HUES64 (cell line): ENCODE results near the gene SIAE.

Source experiments
- H3K27ac ChIP-seq: 2 replicates; pipeline ENCODE4 v1.7.0; 2013; ENCODE audit warnings: low read depth, low read length, inconsistent platforms
- H3K27me3 ChIP-seq: 2 replicates; pipeline ENCODE4 v1.6.1; 2013; ENCODE audit warnings: mild to moderate bottlenecking, low read length; ENCODE audit not compliant: insufficient read depth
- H3K36me3 ChIP-seq: 2 replicates; pipeline ENCODE4 v1.6.1; 2013; ENCODE audit warnings: mild to moderate bottlenecking, low read length; ENCODE audit not compliant: insufficient read depth
- H3K4me1 ChIP-seq: 2 replicates; pipeline ENCODE4 v1.6.1; 2013; ENCODE audit warnings: mild to moderate bottlenecking, low read length, moderate library complexity; ENCODE audit not compliant: insufficient read depth
- H3K4me3 ChIP-seq: 2 replicates; pipeline ENCODE4 v1.5.1; 2013; ENCODE audit warnings: mild to moderate bottlenecking, low read length, moderate library complexity
- H3K9ac ChIP-seq: 2 replicates; pipeline ENCODE4 v1.6.1; 2013; ENCODE audit warnings: mild to moderate bottlenecking, low read depth, low read length
- H3K9me3 ChIP-seq: 2 replicates; pipeline ENCODE4 v1.6.1; 2013; ENCODE audit warnings: low read depth, low read length; ENCODE audit not compliant: insufficient read depth
- WGBS: fragments of 150-250, 120-280 bp; methylation state at CpG from one replicate; pipeline ENCODE4 v1.1.7; 2013; ENCODE audit warnings: missing lambda C conversion rate; 5-methylcytosine and 5-hydroxymethylcytosine counted together

Gene SIAE

GRCh38 chr11:124600621-124601320 lies 72.8 kb downstream of the SIAE start:
- peaks cover 10% of the 10 kb centered on the region; the same call in 1 of the 2 replicates for H3K4me1 ChIP-seq
- H3K9me3 ChIP-seq, result no peaks in the 10 kb centered on the region
- no peak overlapping the region for H3K4me3 ChIP-seq
- no peak overlapping the region for H3K9ac ChIP-seq
- no peak overlapping the region for H3K27ac ChIP-seq
- no peaks in the 10 kb centered on the region for H3K36me3 ChIP-seq
- H3K27me3 ChIP-seq, result no peaks in the 10 kb centered on the region
- 40% methylated on average over 3 of the region's 5 CpGs for WGBS

GRCh38 chr11:124597626-124598025 lies 75.9 kb downstream of the SIAE start:
- Histone ChIP-seq H3K9me3 (no peaks in the 10 kb centered on the region), H3K4me1 (peaks cover 10% of the 10 kb centered on the region; the same call in 1 of the 2 replicates), H3K9ac (no peak overlapping the region), H3K4me3 (no peak overlapping the region), H3K27ac (no peak overlapping the region), H3K36me3 (no peaks in the 10 kb centered on the region), H3K27me3 (no peaks in the 10 kb centered on the region)

GRCh38 chr11:124595302-124595701 lies 78.2 kb downstream of the SIAE start:
- H3K4me1 ChIP-seq, result no peaks in the 10 kb centered on the region
- no peaks in the 10 kb centered on the region for H3K36me3 ChIP-seq
- H3K27ac ChIP-seq, result no peak overlapping the region
- H3K9me3 ChIP-seq, result no peaks in the 10 kb centered on the region
- no peaks in the 10 kb centered on the region for H3K27me3 ChIP-seq
- H3K9ac ChIP-seq, result no peak overlapping the region
- 91% methylated on average over 3 of the region's 3 CpGs for WGBS
- no peak overlapping the region for H3K4me3 ChIP-seq

- Histone ChIP-seq H3K4me1 (no peaks in the 10 kb centered on the region), H3K9me3 (no peaks in the 10 kb centered on the region), H3K27me3 (no peaks in the 10 kb centered on the region), H3K9ac (no peak overlapping the region), H3K4me3 (no peak overlapping the region), H3K36me3 (no peaks in the 10 kb centered on the region), H3K27ac (no peak overlapping the region)
- WGBS, result 94% methylated on average over 4 of the region's 6 CpGs
Observed at GRCh38 chr11:124592627-124593026, 80.9 kb downstream of the SIAE start.

GRCh38 chr11:124591430-124591829 lies 82.1 kb downstream of the SIAE start:
- H3K27ac ChIP-seq, result no peak overlapping the region
- no peaks in the 10 kb centered on the region for H3K36me3 ChIP-seq
- no peak overlapping the region for H3K4me3 ChIP-seq
- no peaks in the 10 kb centered on the region for H3K4me1 ChIP-seq
- H3K9me3 ChIP-seq, result no peaks in the 10 kb centered on the region
- no peak overlapping the region for H3K9ac ChIP-seq
- no peaks in the 10 kb centered on the region for H3K27me3 ChIP-seq
- WGBS, result 92% methylated on average over 2 of the region's 2 CpGs

- H3K9ac ChIP-seq, result no peak overlapping the region
- H3K27ac ChIP-seq, result no peak overlapping the region
- H3K9me3 ChIP-seq, result no peaks in the 10 kb centered on the region
- no peaks in the 10 kb centered on the region; the same call in 1 of the 2 replicates for H3K4me1 ChIP-seq
- H3K4me3 ChIP-seq, result no peak overlapping the region
- H3K27me3 ChIP-seq, result no peaks in the 10 kb centered on the region
- WGBS, result 60% methylated on average over 3 of the region's 3 CpGs
- no peaks in the 10 kb centered on the region for H3K36me3 ChIP-seq
Observed at GRCh38 chr11:124586238-124586860, 87.2 kb downstream of the SIAE start.

- WGBS, result 86% methylated on average over 4 of the region's 4 CpGs
- no peaks in the 10 kb centered on the region; the same call in 1 of the 2 replicates for H3K4me1 ChIP-seq
- H3K4me3 ChIP-seq, result no peak overlapping the region
- H3K27ac ChIP-seq, result no peak overlapping the region
- H3K36me3 ChIP-seq, result no peaks in the 10 kb centered on the region
- no peaks in the 10 kb centered on the region for H3K9me3 ChIP-seq
- no peak overlapping the region for H3K9ac ChIP-seq
- H3K27me3 ChIP-seq, result no peaks in the 10 kb centered on the region
Observed at GRCh38 chr11:124584681-124585372, 88.7 kb downstream of the SIAE start.

- H3K27me3 ChIP-seq, result no peaks in the 10 kb centered on the region
- no peak overlapping the region for H3K9ac ChIP-seq
- H3K9me3 ChIP-seq, result no peaks in the 10 kb centered on the region
- H3K36me3 ChIP-seq, result no peaks in the 10 kb centered on the region
- H3K4me3 ChIP-seq, result no peak overlapping the region
- 92% methylated on average over 8 of the region's 8 CpGs for whole genome bisulfite sequencing
- no peaks in the 10 kb centered on the region; the same call in 1 of the 2 replicates for H3K4me1 ChIP-seq
- H3K27ac ChIP-seq, result no peak overlapping the region
Observed at GRCh38 chr11:124583781-124584180, 89.8 kb downstream of the SIAE start.
